COR-L47 (cell line): ENCODE measurements around the gene OR51B4.
"Not testable (repeated sequence)": the region's sequence is repeated elsewhere in the genome, so short reads cannot be mapped to it uniquely, and the experiment has no call there.

Experiments
- DNase-seq: peaks from one replicate; lab custom pipeline; 2025; lab: John Stamatoyannopoulos, UW

Gene OR51B4

DNA sequence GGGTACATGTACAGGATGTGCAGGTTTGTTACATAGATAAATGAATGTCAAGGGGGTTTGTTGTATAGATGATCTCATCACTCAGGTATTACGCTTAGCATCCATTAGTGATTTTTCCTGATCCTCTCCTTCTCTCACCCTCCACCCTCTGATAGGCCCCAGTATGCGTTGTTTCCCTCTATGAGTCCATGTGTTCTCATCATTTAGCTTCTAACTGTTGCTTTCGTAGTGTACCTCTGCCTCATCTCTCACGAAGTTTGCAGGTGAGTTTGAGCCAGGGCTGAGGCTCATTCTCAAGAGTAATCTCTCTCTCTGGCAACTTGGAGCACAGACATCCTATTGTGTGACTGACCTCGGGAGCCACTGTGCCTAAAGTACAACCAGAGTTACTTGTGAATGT is 27.4 kb downstream of the OR51B4 start:
- no peak for DNase-seq

DNA sequence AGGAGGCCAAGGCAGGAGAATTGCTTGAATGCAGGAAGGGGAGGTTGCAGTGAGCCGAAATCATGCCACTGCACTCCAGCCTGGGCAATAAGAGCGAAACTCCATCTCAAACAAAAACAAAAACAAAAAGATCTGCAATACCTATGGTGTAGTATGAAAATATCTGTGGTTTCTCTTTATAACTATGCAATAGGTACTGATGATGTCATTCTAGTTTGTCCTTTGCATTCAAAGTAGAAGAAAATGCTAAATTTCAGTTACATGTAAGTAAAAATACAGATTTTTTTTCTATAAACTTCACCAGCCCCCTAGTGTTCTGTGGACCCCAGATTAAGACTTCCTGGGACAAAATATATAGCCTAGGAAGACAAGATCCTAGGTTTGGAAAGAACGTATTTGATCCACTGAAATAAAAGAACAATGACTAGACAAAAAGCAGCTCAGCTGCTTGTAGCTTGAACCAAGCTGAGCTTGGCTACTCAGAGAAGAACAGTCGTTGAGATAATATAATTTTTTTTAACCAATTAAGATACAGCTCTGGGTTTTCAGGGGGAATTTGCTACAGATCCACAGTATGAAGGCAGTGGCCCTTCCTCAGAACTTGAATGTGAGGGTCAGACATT is 29.2 kb downstream of the OR51B4 start:
- DNase-seq, result no peak

DNA sequence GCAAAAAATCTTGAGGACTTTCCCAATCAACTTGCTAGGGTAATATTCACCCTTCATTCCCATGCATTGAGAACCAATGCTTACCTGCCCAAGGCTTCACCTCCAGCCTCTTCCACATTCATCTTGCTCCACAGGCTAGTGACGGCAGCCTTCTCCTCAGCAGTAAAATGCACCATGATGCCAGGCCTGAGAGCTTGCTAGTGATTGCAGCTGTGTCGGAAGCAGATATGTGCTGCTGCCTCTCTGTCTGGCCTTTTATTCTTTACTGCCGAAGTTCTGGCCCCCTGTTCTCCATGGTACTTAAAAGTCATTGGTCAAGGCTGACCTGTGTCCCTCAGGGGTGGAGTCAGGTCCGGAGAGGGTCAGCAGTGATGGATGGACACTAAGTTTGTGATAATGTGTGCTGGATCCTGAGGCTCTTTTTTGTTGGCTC is 32.0 kb downstream of the OR51B4 start, which contains the start of gene HBE1:
TSS of gene HBE1 (minus strand) at position 231 of the 433 bp plus-strand sequence. CDS start at position 176, 55 bp downstream.
- no peak for DNase-seq

DNA sequence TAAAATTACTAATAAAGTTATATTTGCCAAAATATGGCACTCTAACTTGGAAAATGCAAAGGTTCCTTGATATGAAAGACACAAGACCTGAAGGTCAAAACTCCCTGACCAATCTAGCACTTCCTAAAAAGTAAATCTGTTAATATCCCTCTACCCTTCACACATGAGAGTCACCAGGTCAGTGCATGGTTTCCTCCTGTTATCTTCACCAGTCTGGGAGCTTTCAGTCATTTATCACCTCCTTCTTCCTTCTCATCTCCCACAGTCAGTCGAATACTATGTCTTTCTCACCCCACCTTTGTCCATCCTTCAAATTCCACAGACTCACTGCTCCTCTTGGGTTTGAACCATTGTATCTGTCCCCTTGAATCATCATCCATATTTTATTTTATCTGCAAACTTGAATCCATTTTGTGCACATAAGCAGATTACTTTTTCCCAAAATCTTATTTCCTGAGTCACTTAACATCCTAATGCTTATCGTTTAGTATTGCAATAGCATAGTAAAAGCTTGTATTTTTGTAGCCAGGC is 34.6 kb downstream of the OR51B4 start:
- DNase-seq, result no peak

DNA sequence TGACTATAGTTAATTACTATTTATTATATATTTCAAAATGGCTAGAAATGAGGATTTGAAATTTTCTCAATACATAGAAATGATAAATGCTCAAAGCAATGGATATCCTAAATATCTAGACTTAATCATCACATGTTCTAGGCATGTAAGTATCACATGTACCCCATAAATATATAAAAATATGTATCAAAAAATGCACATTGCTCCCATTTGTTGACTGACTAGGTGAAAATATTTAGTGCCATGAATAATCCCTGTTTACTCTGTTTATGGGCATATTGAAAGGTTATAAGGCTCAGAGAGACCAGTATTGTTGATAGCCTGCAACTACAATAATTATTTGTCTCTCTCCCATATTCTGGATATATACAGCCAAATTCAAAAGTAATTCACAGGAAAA is 35.1 kb downstream of the OR51B4 start:
- no peak for DNase-seq

DNA sequence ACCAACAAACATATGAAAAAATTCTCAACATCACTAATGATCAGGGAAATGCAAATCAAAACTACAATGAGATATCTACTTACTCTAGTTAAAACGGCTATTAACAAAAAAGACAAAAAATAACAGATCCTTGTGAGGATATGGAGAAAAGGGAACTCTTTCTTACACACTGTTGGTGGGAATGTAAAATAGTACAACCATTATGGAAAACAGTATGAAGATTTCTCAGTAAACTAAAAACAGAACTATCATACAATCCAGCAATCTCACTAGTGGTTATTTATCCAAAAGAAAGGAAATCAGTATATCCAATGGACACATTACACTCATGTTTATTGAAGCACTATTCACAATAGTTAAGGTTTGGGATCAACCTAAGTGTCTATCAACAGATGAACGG is 35.9 kb downstream of the OR51B4 start:
- no peak for DNase-seq

GRCh38 chr11:5258543-5259262 is 43.0 kb downstream of the OR51B4 start:
- DNase-seq, result no peak

DNA sequence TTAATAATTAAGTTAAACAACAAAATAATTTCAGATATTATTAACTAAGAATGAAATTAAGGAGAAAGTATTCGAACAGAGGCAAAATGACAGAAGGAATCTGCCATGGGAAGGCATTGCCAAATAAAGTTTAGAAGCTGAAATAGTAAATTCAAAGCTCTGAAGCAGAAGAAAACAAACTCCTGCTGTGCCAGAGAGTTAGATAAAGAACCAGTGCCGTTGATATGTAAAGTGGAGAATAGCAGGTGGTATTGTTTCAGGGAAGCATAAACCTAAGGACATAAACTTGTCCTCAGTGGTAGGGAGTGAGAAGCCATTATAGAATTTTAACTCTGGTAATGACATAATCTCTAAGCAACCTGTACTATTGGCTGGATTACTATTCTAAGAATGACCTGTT is 44.5 kb downstream of the OR51B4 start:
- no peak for DNase-seq

GRCh38 chr11:5254646-5255413 is 46.9 kb downstream of the OR51B4 start, which contains the start of gene HBG2:
Gene HBG2 (minus strand): TSS chr11:5254781. CDS start chr11:5254728, 53 bp downstream.
- DNase-seq, result not testable (repeated sequence)

GRCh38 chr11:5254023-5254422 is 47.7 kb downstream of the OR51B4 start:
- not testable (repeated sequence) for DNase-seq

DNA sequence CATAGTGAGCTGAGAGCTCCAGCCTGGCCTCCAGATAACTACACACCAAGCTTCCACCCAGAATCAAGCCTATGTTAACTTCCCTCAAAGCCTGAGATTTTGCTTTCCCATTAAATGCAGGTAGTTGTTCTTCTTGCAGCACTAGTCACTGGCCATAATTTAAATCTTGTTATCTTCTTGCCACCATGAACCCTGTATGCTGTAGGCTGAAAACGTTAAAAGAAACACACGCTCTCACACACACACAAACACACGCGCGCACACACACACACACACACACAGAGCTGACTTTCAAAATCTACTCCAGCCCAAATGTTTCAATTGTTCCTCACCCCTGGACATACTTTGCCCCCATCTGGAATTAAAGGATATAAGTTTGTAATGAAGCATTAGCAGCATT is 48.3 kb downstream of the OR51B4 start:
- not testable (repeated sequence) for DNase-seq

DNA sequence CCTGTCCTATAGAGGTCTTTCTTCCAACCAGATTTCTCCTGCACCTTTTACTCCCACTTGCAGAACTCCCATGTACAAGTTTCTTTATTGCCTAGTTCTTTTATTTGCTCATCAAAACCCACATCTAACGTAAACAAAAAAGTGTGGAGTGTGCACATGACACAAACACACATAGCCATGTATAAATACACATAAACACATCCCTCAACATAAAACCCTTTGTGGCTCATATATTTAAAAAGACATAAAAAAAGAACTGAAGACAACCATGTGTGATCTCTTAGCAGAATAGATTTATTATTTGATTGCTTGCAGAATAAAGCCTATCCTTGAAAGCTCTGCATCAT is 48.9 kb downstream of the OR51B4 start:
- DNase-seq, result no peak

- DNase-seq, result no peak
Observed at GRCh38 chr11:5252192-5252918, 49.4 kb downstream of the OR51B4 start.

DNA sequence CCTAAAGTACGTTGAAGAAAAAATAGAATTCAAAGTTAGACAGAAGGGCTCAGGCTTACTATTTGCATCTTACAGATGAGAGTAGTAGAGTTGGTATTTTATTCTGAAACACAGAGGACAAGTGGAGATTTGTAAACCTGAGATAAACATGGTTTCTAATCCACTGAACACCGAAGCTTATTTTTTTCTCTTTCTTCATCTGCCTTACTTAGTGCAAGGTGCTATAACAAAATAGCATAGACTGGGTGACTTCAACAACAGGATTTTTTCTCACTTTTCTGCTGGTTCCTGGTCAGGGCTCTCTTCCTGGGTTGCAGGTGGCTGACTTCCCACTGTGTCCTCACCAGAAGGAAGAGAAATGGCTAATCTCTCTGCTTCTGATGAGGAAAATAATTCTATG is 50.0 kb downstream of the OR51B4 start:
- no peak for DNase-seq
